ENCODE measurements around the gene LRRTM4. TPM values are rescaled to one million over a fixed set of nuclear protein-coding genes. Genes with fewer than 3 reads are reported as not detected.

The LRRTM4 gene
- total RNA-seq, 1 experiment from 2014 or later, result 12.0 TPM

DNA sequence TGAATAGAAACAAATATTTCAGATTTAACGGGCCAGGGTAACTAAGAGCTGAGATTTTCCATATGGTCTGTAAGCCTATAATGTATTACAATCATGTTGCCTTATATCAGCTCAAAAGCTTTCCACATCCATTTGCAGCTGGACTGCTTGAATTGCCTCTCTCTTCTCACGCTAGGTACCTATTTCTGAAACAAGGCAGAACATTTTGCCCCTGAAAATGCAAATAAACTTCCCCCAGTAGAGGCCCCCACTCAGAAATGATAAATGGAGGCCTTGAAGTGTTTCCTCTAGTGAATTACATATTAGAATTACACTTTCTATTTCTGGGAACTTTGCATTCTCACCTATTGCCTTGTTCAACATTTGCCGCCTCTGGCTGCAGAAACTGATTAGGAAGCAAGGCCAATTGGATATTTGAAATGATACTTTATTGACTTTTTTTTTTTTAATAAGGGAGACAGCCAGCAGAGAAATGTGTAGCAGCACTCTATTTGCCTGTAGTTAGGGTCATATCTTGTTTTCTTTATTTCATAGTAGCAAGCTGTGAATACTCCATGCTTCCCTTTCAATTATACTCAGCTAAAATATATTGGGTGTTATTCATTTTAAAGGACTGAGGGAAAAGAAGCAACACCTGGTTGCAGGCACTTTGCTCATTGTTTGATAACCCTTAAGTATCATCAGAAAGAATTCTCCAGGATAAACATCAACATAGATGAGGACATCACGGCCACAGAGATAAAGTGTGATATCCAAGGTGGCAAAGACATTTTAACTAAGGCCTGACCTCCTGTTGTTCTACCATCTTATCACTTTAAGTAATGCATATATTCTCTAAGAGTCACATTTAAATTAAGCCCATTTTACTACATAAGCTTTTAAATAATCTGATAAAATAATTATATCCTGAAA is 505.5 kb downstream of the LRRTM4 start:
- H3K79me1 ChIP-seq (ENCODE audit: insufficient read depth, low read depth, low read length, poor library complexity, severe bottlenecking), result no peaks in the 10 kb centered on the region
- peaks cover 3% of the 10 kb centered on the region; the same call in 1 of the 2 replicates for H3K4me1 ChIP-seq (ENCODE audit: insufficient read depth, low read length)
- no peak overlapping the region for H3K18ac ChIP-seq (ENCODE audit: insufficient read length, low read depth, low read length)
- no peak overlapping the region for H2AK5ac ChIP-seq (ENCODE audit: insufficient read length, low read length)
- H2BK20ac ChIP-seq (ENCODE audit: low read depth, low read length, poor library complexity, severe bottlenecking), result no peak overlapping the region
- no peak overlapping the region for H4K5ac ChIP-seq (ENCODE audit: insufficient read length, low read depth, low read length)
- H3K56ac ChIP-seq (ENCODE audit: insufficient read length, low read depth, low read length), result no peak overlapping the region
- H3T11ph ChIP-seq (ENCODE audit: low read length), result no peak overlapping the region
- Mint-ChIP-seq H3K4me3 (no peak overlapping the region), H3K27ac (no peak overlapping the region), H3K27me3 (ENCODE audit: low read depth) (no peaks in the 10 kb centered on the region), H3K9me3 (peaks cover 0 to 2% of the 10 kb centered on the region in 2 experiments; a peak in 3 of 5 replicates), H3K4me1 (peaks cover 22 to 23% of the 10 kb centered on the region in 2 experiments), H3K36me3 (ENCODE audit: insufficient read depth in 1 of 3, low read depth in 3 of 3) (peaks cover under 1 to 5% (median 4%) of the 10 kb centered on the region in 3 experiments; a peak in 6 of 7 replicates)
- H3K23me2 ChIP-seq (ENCODE audit: insufficient read length, low read depth, low read length, poor library complexity, severe bottlenecking), result no peaks in the 10 kb centered on the region
- no peak for DNase-seq
- H4K8ac ChIP-seq (replicated peaks; ENCODE audit: insufficient read length, low read depth, low read length), result no peak overlapping the region
- TF ChIP-seq, protein P1, sequence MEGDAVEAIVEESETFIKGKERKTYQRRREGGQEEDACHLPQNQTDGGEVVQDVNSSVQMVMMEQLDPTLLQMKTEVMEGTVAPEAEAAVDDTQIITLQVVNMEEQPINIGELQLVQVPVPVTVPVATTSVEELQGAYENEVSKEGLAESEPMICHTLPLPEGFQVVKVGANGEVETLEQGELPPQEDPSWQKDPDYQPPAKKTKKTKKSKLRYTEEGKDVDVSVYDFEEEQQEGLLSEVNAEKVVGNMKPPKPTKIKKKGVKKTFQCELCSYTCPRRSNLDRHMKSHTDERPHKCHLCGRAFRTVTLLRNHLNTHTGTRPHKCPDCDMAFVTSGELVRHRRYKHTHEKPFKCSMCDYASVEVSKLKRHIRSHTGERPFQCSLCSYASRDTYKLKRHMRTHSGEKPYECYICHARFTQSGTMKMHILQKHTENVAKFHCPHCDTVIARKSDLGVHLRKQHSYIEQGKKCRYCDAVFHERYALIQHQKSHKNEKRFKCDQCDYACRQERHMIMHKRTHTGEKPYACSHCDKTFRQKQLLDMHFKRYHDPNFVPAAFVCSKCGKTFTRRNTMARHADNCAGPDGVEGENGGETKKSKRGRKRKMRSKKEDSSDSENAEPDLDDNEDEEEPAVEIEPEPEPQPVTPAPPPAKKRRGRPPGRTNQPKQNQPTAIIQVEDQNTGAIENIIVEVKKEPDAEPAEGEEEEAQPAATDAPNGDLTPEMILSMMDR (conservative IDR thresholded peaks at IDR 0.05), result no peak
- no peak overlapping the region for H3K4me2 ChIP-seq (ENCODE audit: insufficient read depth, insufficient read length, low read length)
- no peaks in the 10 kb centered on the region for H3K27me3 ChIP-seq (ENCODE audit: insufficient read depth, low read length)
- no peaks in the 10 kb centered on the region for H4K20me1 ChIP-seq (ENCODE audit: control insufficient read depth, insufficient read depth, insufficient read length)
- no peak overlapping the region for H2BK5ac ChIP-seq (ENCODE audit: insufficient read length, low read length)
- no peak overlapping the region for H3K27ac ChIP-seq (ENCODE audit: insufficient read length, low read depth, low read length)
- H3K4ac ChIP-seq (ENCODE audit: low read depth, low read length), result no peak overlapping the region
- no peak overlapping the region for H4K91ac ChIP-seq (ENCODE audit: insufficient read length, low read depth, low read length)
- no peaks in the 10 kb centered on the region for H3K9me3 ChIP-seq (ENCODE audit: control insufficient read depth, low read depth, low read length)
- no peak overlapping the region for H2BK15ac ChIP-seq (ENCODE audit: low read depth, low read length)
- no peak overlapping the region for H3K9ac ChIP-seq (ENCODE audit: extremely low read depth, insufficient read length, low read length)
- H3K14ac ChIP-seq (ENCODE audit: insufficient read depth, low read length), result no peak overlapping the region
- no peak overlapping the region for H2BK120ac ChIP-seq (ENCODE audit: low read depth, low read length, poor library complexity, severe bottlenecking)
- no peak overlapping the region for H2BK12ac ChIP-seq (ENCODE audit: insufficient read length, low read depth, low read length)
- H3K23ac ChIP-seq (ENCODE audit: insufficient read length, low read depth, low read length), result no peak overlapping the region
- no peaks in the 10 kb centered on the region for H3K79me2 ChIP-seq (ENCODE audit: insufficient read depth, low read length)
- no CpG with 5 or more reads among the region's 4 CpGs for WGBS (ENCODE audit: extremely low coverage, insufficient read length, low lambda C conversion rate)
- H2AFZ ChIP-seq (ENCODE audit: low read length), result no peak overlapping the region
